HG03521 (cell line): ENCODE measurements around the gene RIMBP2.

Source experiments
- ATAC-seq: cut with Tn5 transposase; IDR thresholded peaks from one replicate; pipeline ENCODE4 v1.9.1; 2021; ENCODE audit warnings: mild to moderate bottlenecking, moderate library complexity; ENCODE audit not compliant: unreplicated experiment

Gene RIMBP2

GRCh38 chr12:130639476-130640424 lies 76.3 kb downstream of the RIMBP2 start:
- no peak for ATAC-seq

GRCh38 chr12:130636370-130636769 lies 79.7 kb downstream of the RIMBP2 start:
- ATAC-seq, result no peak

GRCh38 chr12:130634866-130635265 lies 81.2 kb downstream of the RIMBP2 start:
- ATAC-seq, result no peak

- no peak for ATAC-seq
These were observed 82.3 kb downstream of the RIMBP2 start for GRCh38 chr12:130633771-130634170.

GRCh38 chr12:130632642-130633041 lies 83.5 kb downstream of the RIMBP2 start:
- no peak for ATAC-seq

- ATAC-seq, result no peak
These were observed 87.8 kb downstream of the RIMBP2 start for GRCh38 chr12:130628304-130628703.

- ATAC-seq, result no peak
These were observed 88.9 kb downstream of the RIMBP2 start for GRCh38 chr12:130627175-130627574.

GRCh38 chr12:130626601-130627000 lies 89.5 kb downstream of the RIMBP2 start:
- ATAC-seq, result no peak

GRCh38 chr12:130625201-130625600 lies 90.9 kb downstream of the RIMBP2 start:
- ATAC-seq, result no peak

GRCh38 chr12:130622803-130623202 lies 93.3 kb downstream of the RIMBP2 start:
- ATAC-seq, result no peak

- ATAC-seq, result no peak
These were observed 94.3 kb downstream of the RIMBP2 start for GRCh38 chr12:130621696-130622298.

GRCh38 chr12:130620756-130621155 lies 95.3 kb downstream of the RIMBP2 start:
- no peak for ATAC-seq

GRCh38 chr12:130620281-130620680 lies 95.8 kb downstream of the RIMBP2 start:
- ATAC-seq, result no peak

- ATAC-seq, result no peak
These were observed 96.6 kb downstream of the RIMBP2 start for GRCh38 chr12:130619385-130620001.

- ATAC-seq, result no peak
These were observed 98.9 kb downstream of the RIMBP2 start for GRCh38 chr12:130617219-130617618.

- no peak for ATAC-seq
These were observed 100.2 kb downstream of the RIMBP2 start for GRCh38 chr12:130615861-130616345.

GRCh38 chr12:130614530-130614905 lies 101.6 kb downstream of the RIMBP2 start:
- ATAC-seq, result no peak

- no peak for ATAC-seq
These were observed 102.1 kb downstream of the RIMBP2 start for GRCh38 chr12:130613831-130614529.

GRCh38 chr12:130613131-130613530 lies 103.0 kb downstream of the RIMBP2 start:
- no peak for ATAC-seq

GRCh38 chr12:130611026-130611905 lies 104.8 kb downstream of the RIMBP2 start:
- ATAC-seq, result no peak
